Body of pancreas (tissue), 4 donors: Measurements from ENCODE around the gene ISX. TPM values are rescaled to one million over a fixed set of nuclear protein-coding genes. Genes with fewer than 3 reads are reported as not detected.

Source experiments
- ATAC-seq: fragments of 150-250 bp; one replicate; pipeline ENCODE4 v1.9.1; 2016
- DNase-seq, 4 donors: peaks; one replicate each; pipeline ENCODE4 v3.0.0-alpha.2; 2019
- H3K27ac ChIP-seq, 4 donors: fragments of 200-600 bp; sonication (generic); 1 replicate in 3 of 4; 2 replicates in 1 of 4; pipeline versions ENCODE4 v1.5.1 to v1.6.1; 2016 to 2019; ENCODE audit warnings: mild to moderate bottlenecking in 1 of 4, mixed read lengths in 1 of 4, moderate library complexity in 1 of 4
- H3K27me3 ChIP-seq, 2 donors: fragments of 200-600 bp; sonication (generic); one replicate each; pipeline ENCODE4 v1.6.0; 2016; ENCODE audit warnings: mild to moderate bottlenecking in 1 of 2
- H3K36me3 ChIP-seq, 2 donors: fragments of 200-600 bp; sonication (generic); replicated peaks in 1 of 2; 2 replicates each; pipeline ENCODE4 v1.5.1; 2016; ENCODE audit warnings: low read depth in 2 of 2; ENCODE audit not compliant: insufficient read depth in 1 of 2
- H3K4me1 ChIP-seq: fragments of 200-600 bp; sonication (generic); one replicate; pipeline ENCODE4 v1.6.0; 2016
- H3K4me3 ChIP-seq, 2 donors: fragments of 200-600 bp; sonication (generic); 1 replicate in 1 of 2; 2 replicates in 1 of 2; pipeline ENCODE4 v1.5.1; 2016 to 2019
- H3K9me3 ChIP-seq, 3 donors: fragments of 200-600 bp; sonication (generic); 1 replicate in 2 of 3; 2 replicates in 1 of 3; pipeline ENCODE4 v1.5.1; 2016
- CTCF ChIP-seq, 7 experiments: fragments of 450-650 bp in 4 of 7; fragments of 200-600 bp in 3 of 7; sonication (generic) in 3 of 7; IDR thresholded peaks; one replicate each; pipeline ENCODE4 v1.5.1; 2016 to 2019; ENCODE audit warnings: antibody characterized with exemption in 7 of 7
- POLR2A ChIP-seq, 3 donors: fragments of 450-650 bp; IDR thresholded peaks; one replicate each; pipeline ENCODE4 v1.6.1; 2016; ENCODE audit warnings: antibody characterized with exemption in 3 of 3, mild to moderate bottlenecking in 2 of 3
- WGBS, 2 donors: methylation state at CpG; one replicate each; pipeline ENCODE4 v1.1.5; 2017; 5-methylcytosine and 5-hydroxymethylcytosine counted together
- intact Hi-C: fragments of 100-400 bp; cut with DNase I; formaldehyde crosslinking; loops from one replicate; pipeline ENCODE4 v1.15.1; 2023
- total RNA-seq, 2 donors: library from RNA; depleted of rRNA; stranded (reverse); fragments of >200 nt; gene quantifications; one replicate each; pipeline ENCODE4 v1.1.0, GENCODE V29; 2016

Gene ISX
- total RNA-seq, 2 donors from 2014 or later, result 4.0 TPM; not detected in 1

- no peak overlapping the region for H3K4me3 ChIP-seq
- H3K9me3 ChIP-seq, result no peaks in the 10 kb centered on the region
- WGBS, 2 donors, result 64 to 67% methylated on average over 8 of the region's 8 CpGs
- H3K27me3 ChIP-seq, result no peaks in the 10 kb centered on the region
- TF ChIP-seq POLR2A (IDR thresholded peaks at IDR 0.05) (no peak), CTCF (IDR thresholded peaks at IDR 0.05) (no peak)
- no peak overlapping the region for H3K27ac ChIP-seq
- no peaks in the 10 kb centered on the region for H3K36me3 ChIP-seq
- DNase-seq (no peak), ATAC-seq (no peak)
- intact Hi-C loops, result no loop called here
- H3K4me1 ChIP-seq, result no peaks in the 10 kb centered on the region
Measured at GRCh38 chr22:35126993-35127392, 61.0 kb downstream of the ISX start.

- TF ChIP-seq CTCF (IDR thresholded peaks at IDR 0.05) (no peak), POLR2A (IDR thresholded peaks at IDR 0.05) (no peak)
- Histone ChIP-seq H3K36me3 (no peaks in the 10 kb centered on the region), H3K9me3 (no peaks in the 10 kb centered on the region), H3K4me1 (no peaks in the 10 kb centered on the region), H3K27ac (no peak overlapping the region), H3K27me3 (peaks cover 0 to 2% of the 10 kb centered on the region in 2 donors), H3K4me3 (no peak overlapping the region)
- intact Hi-C loops, result no loop called here
- ATAC-seq (no peak), DNase-seq (no peak)
- 51% methylated on average over 3 of the region's 3 CpGs for WGBS, 2 donors
Measured at GRCh38 chr22:35128637-35129036, 62.7 kb downstream of the ISX start.

GRCh38 chr22:35131525-35132000 is 65.6 kb downstream of the ISX start:
- intact Hi-C loops, result no loop called here
- WGBS, 2 donors, result 22 to 31% methylated on average over 4 of the region's 4 CpGs
- TF ChIP-seq CTCF (IDR thresholded peaks at IDR 0.05), result no peak
- TF ChIP-seq POLR2A (IDR thresholded peaks at IDR 0.05), result no peak
- Histone ChIP-seq H3K27me3 (peaks cover 0 to 6% of the 10 kb centered on the region in 2 donors), H3K36me3 (no peaks in the 10 kb centered on the region), H3K27ac (no peak overlapping the region), H3K9me3 (no peaks in the 10 kb centered on the region), H3K4me1 (no peaks in the 10 kb centered on the region), H3K4me3 (no peak overlapping the region)
- DNase-seq (no peak), ATAC-seq (no peak)

GRCh38 chr22:35132568-35132967 is 66.6 kb downstream of the ISX start:
- DNase-seq, result no peak
- intact Hi-C loops, result no loop called here
- ATAC-seq, result no peak
- H3K4me1 ChIP-seq, result no peaks in the 10 kb centered on the region
- no peak overlapping the region for H3K4me3 ChIP-seq
- TF ChIP-seq POLR2A (IDR thresholded peaks at IDR 0.05), result no peak
- WGBS, 2 donors, result 71 to 75% methylated on average over 2 of the region's 2 CpGs
- H3K9me3 ChIP-seq, result no peaks in the 10 kb centered on the region
- H3K27ac ChIP-seq, result no peak overlapping the region
- H3K27me3 ChIP-seq, result peaks cover 0 to 6% of the 10 kb centered on the region in 2 donors
- no peaks in the 10 kb centered on the region for H3K36me3 ChIP-seq

- no peaks in the 10 kb centered on the region for H3K4me1 ChIP-seq
- no peak for ATAC-seq
- no peak overlapping the region for H3K4me3 ChIP-seq
- TF ChIP-seq POLR2A (IDR thresholded peaks at IDR 0.05) (no peak), CTCF (IDR thresholded peaks at IDR 0.05) (no peak)
- H3K27ac ChIP-seq, result no peak overlapping the region
- no peaks in the 10 kb centered on the region for H3K36me3 ChIP-seq
- WGBS, 2 donors, result 45 to 53% methylated on average over 14 of the region's 14 CpGs
- peaks cover 0 to 6% of the 10 kb centered on the region in 2 donors for H3K27me3 ChIP-seq
- no peak for DNase-seq
- intact Hi-C loops, result no loop called here
- H3K9me3 ChIP-seq, result no peaks in the 10 kb centered on the region
Measured at GRCh38 chr22:35133702-35134380, 67.9 kb downstream of the ISX start.
